ENCODE results near the gene SRCIN1.
A peak's percentile ranks its signal among the peaks of the same experiment; 100 is the strongest.

SRCIN1 gene

GRCh38 chr17:38617074-38617860 is 11.5 kb upstream of the SRCIN1 start:
- DNase-seq = peak; percentile 56

- peak; percentile 62 for DNase-seq
These were observed 10.6 kb upstream of the SRCIN1 start for GRCh38 chr17:38616361-38616760.

- DNase-seq = peak; percentile 59
These were observed 8.4 kb upstream of the SRCIN1 start for GRCh38 chr17:38613981-38614779.

- no peak for DNase-seq
These were observed 7.8 kb upstream of the SRCIN1 start for GRCh38 chr17:38613525-38613980.

GRCh38 chr17:38611872-38612376 is 6.2 kb upstream of the SRCIN1 start:
- DNase-seq = no peak

GRCh38 chr17:38611070-38611786 is 5.5 kb upstream of the SRCIN1 start:
- no peak for DNase-seq

GRCh38 chr17:38609280-38610031 is 3.7 kb upstream of the SRCIN1 start:
- no peak for DNase-seq

GRCh38 chr17:38608648-38609047 is 2.9 kb upstream of the SRCIN1 start:
- DNase-seq = peak; percentile 76

GRCh38 chr17:38606646-38607611 is 1.2 kb upstream of the SRCIN1 start:
- DNase-seq = no peak

- no peak for DNase-seq
These were observed 326 bp downstream of the SRCIN1 start for GRCh38 chr17:38605411-38605840.

- DNase-seq = no peak
These were observed 1.0 kb downstream of the SRCIN1 start for GRCh38 chr17:38604479-38605403.

- no peak for DNase-seq
These were observed 1.8 kb downstream of the SRCIN1 start for GRCh38 chr17:38603786-38604478.

- DNase-seq = no peak
These were observed 2.6 kb downstream of the SRCIN1 start for GRCh38 chr17:38602956-38603785.

- no peak for DNase-seq
These were observed 3.3 kb downstream of the SRCIN1 start for GRCh38 chr17:38602453-38602852.

GRCh38 chr17:38601539-38602351 is 4.0 kb downstream of the SRCIN1 start:
- peak; percentile 87 for DNase-seq

GRCh38 chr17:38600906-38601305 is 4.8 kb downstream of the SRCIN1 start:
- no peak for DNase-seq

GRCh38 chr17:38600416-38600815 is 5.3 kb downstream of the SRCIN1 start:
- no peak for DNase-seq

All from NCI-H510A treated with DMSO at 0.1 percent for 48 hours (cell line).